ENCODE data around the gene AFG1L.
A peak's percentile ranks its signal among the peaks of the same experiment; 100 is the strongest.
"Not testable (repeated sequence)": the region's sequence is repeated elsewhere in the genome, so short reads cannot be mapped to it uniquely, and the experiment has no call there.

AFG1L gene

GRCh38 chr6:108555399-108556052 lies 260.7 kb downstream of the AFG1L start:
- no peak for DNase-seq

- no peak for DNase-seq
Observed at GRCh38 chr6:108556250-108556649, 261.4 kb downstream of the AFG1L start.

- peak in 1 of 51 donors; percentile 57 for DNase-seq
Observed at GRCh38 chr6:108556866-108557493, 262.1 kb downstream of the AFG1L start.

- peak in 45 of 51 donors; percentile 39 to 97 (median 81) for DNase-seq
Observed at GRCh38 chr6:108557494-108558371, 262.9 kb downstream of the AFG1L start.

GRCh38 chr6:108558372-108559096 lies 263.7 kb downstream of the AFG1L start:
- DNase-seq: peak in 50 of 51 donors; percentile 82 to 99 (median 97)

GRCh38 chr6:108559097-108559883 lies 264.4 kb downstream of the AFG1L start:
- peak; percentile 49 to 98 (median 92) for DNase-seq

GRCh38 chr6:108559884-108560462 lies 265.1 kb downstream of the AFG1L start:
- DNase-seq: peak in 26 of 51 donors; percentile 30 to 77 (median 64)

- DNase-seq: peak; percentile 35 to 93 (median 80)
Observed at GRCh38 chr6:108560463-108561308, 265.8 kb downstream of the AFG1L start, which contains the start of gene FOXO3. Gene FOXO3 (plus strand): TSS chr6:108560917. CDS start chr6:108561209, 292 bp downstream.

GRCh38 chr6:108561309-108561647 lies 266.4 kb downstream of the AFG1L start:
- not testable (repeated sequence) for DNase-seq

- peak in 9 of 51 donors; percentile 15 to 81 (median 29) for DNase-seq
Observed at GRCh38 chr6:108561742-108562502, 267.1 kb downstream of the AFG1L start.

- peak in 30 of 51 donors; percentile 8 to 81 (median 32) for DNase-seq
Observed at GRCh38 chr6:108562503-108562993, 267.7 kb downstream of the AFG1L start.

- no peak for DNase-seq
Observed at GRCh38 chr6:108563292-108563691, 268.4 kb downstream of the AFG1L start.

GRCh38 chr6:108564178-108564577 lies 269.3 kb downstream of the AFG1L start:
- no peak for DNase-seq

- peak in 1 of 51 donors; percentile 49 for DNase-seq
Observed at GRCh38 chr6:108565091-108565766, 270.4 kb downstream of the AFG1L start.

GRCh38 chr6:108565893-108566292 lies 271.0 kb downstream of the AFG1L start:
- peak in 1 of 51 donors; percentile 49 for DNase-seq

GRCh38 chr6:108566406-108566805 lies 271.6 kb downstream of the AFG1L start:
- no peak for DNase-seq

GRCh38 chr6:108568101-108568500 lies 273.2 kb downstream of the AFG1L start:
- no peak for DNase-seq

Measured in hypothalamus (tissue), 51 donors.